ENCODE data around the gene TAGLN.

The TAGLN gene

DNA sequence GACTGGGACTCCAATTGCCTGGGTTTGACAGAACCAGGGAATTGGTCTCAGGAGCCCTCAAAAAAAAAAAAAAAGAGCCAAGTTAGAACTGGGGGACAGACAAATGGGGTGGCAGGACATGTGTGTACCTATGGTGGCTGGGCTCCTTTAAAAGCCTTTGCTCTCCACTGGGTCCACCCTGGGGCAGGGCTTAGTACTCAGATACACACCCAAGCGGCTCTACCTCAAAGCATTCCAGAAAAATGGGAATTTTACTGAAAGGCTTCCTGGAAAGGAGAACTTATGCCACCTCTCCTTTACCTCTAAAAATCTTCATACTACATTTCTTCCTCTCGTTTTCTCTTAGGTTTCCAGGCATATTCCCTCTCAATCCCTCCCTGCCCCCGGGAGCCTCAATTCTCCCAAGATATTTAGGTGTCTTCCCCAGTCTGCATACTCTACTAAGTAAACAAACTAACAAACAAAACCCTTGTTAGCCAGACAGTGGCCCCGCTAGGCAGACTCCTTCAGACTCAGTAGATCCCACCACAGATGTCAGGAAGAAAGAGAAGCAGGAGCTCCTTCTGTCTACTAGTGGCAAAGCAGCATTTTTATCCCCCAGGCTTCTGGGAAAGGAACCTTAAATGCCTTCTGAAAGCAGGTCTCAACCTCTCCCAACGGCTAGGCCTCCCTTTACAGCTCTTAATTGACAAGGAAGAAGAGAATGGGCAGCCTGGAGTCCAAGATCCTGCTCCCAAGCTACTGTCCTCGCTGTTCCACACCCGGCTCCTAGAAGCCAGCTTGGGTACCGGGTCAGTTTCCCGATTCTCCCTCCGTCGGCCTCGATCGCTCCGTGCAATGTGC lies 32.0 kb downstream of the TAGLN start:
- DNase-seq (ENCODE audit: extremely low read depth, low read depth): no peak
- TF ChIP-seq, protein P1, sequence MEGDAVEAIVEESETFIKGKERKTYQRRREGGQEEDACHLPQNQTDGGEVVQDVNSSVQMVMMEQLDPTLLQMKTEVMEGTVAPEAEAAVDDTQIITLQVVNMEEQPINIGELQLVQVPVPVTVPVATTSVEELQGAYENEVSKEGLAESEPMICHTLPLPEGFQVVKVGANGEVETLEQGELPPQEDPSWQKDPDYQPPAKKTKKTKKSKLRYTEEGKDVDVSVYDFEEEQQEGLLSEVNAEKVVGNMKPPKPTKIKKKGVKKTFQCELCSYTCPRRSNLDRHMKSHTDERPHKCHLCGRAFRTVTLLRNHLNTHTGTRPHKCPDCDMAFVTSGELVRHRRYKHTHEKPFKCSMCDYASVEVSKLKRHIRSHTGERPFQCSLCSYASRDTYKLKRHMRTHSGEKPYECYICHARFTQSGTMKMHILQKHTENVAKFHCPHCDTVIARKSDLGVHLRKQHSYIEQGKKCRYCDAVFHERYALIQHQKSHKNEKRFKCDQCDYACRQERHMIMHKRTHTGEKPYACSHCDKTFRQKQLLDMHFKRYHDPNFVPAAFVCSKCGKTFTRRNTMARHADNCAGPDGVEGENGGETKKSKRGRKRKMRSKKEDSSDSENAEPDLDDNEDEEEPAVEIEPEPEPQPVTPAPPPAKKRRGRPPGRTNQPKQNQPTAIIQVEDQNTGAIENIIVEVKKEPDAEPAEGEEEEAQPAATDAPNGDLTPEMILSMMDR (IDR thresholded peaks at IDR 0.05; ENCODE audit: low read depth, low read length): no peak

DNA sequence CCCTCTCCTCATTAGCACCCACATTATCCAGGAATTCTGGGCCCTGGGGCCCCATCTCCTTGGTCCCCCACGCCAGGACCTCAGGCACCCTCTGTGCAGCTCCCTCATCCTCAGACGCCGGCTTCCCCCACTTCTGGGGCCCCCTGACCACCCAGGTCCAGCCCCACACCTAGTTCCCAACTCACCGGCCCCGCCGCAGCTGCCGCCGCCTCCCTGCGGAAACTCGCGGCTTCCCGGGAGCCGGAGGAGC lies 32.6 kb downstream of the TAGLN start, which contains the start of gene PCSK7:
PCSK7 (minus strand) TSS at position 232 of the 250 bp plus-strand sequence. CDS start 2,229 bp downstream, outside the sequence.
- TF ChIP-seq, protein P1 (IDR thresholded peaks at IDR 0.05; ENCODE audit: low read depth, low read length): no peak
- no peak for DNase-seq (ENCODE audit: extremely low read depth, low read depth)

DNA sequence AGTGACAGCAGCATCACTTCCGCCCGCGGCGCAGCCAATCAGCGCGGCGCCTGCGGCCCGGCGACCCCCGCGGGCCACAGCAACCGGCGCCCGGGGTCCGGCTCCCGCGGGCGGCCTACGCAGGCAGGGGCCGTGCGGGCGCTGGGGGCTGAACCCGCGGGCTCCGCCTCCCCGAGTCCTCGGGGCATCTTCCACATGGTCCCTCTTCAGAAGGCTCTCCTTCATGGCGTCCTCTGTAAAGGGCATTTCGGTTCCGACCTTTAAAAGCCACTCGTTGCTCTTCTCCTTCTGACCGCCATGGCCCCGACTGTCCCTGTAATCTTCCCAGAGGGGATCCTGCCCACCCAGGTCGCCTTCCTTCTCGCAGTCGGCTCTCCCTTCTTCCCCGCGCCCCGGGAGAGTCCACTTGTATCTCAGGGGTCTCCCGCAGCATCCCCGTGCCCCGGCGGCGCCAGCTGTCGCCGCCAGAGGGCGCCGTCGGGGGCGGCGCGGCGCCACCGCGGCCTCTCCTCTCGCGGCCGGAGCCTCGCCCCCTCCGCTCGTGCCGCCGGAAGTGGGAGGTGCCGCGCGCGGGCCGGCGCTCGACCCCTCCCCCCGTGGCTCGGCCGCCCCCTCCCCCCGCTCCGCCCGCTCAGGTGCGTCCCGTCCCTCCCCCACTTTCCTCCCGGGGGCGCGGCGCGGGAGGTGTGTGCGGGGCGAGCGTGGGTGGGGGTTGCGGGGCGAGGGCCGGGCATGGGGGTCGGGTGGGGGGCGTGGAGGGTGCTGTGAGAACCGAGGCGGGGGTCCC lies 33.1 kb downstream of the TAGLN start, which contains the start of gene RNF214:
RNF214 (plus strand) TSS at position 580 of the 787 bp plus-strand sequence. CDS start 1,602 bp downstream, outside the sequence.
- DNase-seq (ENCODE audit: extremely low read depth, low read depth): peak; percentile 24
- TF ChIP-seq, protein P1 (IDR thresholded peaks at IDR 0.05; ENCODE audit: low read depth, low read length): peak; percentile 50

DNA sequence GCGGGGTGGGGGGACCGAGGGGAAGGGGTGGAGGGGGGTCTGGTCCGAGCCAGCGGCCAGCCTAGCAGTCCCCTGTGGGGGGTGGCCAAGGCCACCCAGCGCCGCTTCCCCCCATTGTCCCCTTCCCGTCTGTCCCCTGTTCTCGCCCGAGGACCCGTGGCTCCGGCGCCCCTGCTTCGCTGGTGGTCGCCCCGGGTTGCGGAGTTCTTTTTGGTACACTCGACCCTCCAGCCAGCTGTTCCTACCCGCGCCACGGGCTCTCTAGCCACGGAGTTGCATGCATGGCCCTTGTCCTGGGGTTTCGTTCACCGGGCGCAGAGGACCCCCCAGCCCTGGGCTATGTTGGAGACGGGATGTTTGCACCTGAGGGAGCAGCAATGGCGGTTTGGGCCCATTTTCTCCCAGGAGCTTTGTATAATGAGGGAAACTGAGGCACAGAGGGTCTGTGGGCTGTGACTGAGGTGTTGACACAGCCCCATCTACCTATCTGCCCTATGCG lies 33.8 kb downstream of the TAGLN start:
- no peak for DNase-seq (ENCODE audit: extremely low read depth, low read depth)
- TF ChIP-seq, protein P1 (IDR thresholded peaks at IDR 0.05; ENCODE audit: low read depth, low read length): no peak

DNA sequence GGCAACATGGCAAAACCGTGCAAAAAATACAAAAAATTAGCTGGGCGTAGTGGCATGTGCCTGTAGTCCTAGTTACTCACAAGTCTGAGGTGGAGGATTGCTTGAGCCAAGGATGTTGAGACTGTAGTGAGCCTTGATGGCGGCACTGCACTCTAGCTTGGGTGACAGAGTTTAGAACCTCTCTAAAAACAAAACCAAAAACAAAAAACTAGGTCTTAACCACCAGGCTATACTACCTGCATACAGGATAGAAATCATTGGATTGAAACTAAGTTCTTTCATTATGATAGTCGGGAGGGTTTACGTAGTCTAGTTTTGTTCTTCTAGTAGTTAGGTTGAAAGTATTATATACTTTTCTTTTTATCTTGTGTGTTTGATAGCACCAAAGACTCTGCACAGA lies 39.1 kb downstream of the TAGLN start:
- DNase-seq (ENCODE audit: extremely low read depth, low read depth): no peak
- TF ChIP-seq, protein P1 (IDR thresholded peaks at IDR 0.05; ENCODE audit: low read depth, low read length): no peak

DNA sequence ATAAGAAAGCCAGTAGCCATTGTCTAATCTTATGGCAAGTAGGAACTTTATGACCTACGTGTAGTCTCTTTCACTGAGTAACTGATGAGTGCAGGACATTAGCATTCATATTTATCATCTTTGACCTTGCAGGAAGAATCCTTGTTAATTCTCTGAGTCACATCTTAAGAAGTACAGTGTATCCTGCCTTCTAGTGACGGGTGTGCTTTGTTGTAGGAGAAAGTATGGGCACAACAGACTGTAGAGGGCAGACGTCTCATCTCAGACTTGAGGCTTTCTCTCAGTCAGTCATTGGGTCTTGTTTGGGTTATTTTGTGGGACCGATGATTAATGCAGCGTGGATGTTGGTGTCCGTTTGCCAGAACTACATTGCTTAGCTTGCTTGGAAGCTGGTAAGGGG lies 40.1 kb downstream of the TAGLN start:
- peak; percentile 63 for DNase-seq (ENCODE audit: extremely low read depth, low read depth)
- TF ChIP-seq, protein P1 (IDR thresholded peaks at IDR 0.05; ENCODE audit: low read depth, low read length): peak; percentile 67

DNA sequence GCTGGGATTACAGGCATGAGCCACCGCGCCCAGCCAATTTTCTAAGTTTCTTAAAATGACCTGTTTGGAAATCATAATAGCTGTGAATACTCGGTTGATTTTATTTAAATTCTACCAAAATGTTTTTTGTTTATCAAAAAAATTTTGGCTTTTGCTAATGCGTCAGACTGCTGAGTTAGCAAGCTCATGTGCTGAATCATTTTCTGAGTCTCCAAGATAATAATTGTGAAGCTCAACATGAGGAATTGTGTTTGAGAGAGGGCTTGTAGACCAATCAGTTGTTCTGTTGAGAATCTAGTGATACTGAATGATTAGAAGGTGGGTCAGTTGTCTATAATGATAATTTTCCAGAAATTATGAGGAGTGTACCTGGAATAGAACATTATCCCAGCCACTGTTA lies 49.2 kb downstream of the TAGLN start:
- TF ChIP-seq, protein P1 (IDR thresholded peaks at IDR 0.05; ENCODE audit: low read depth, low read length): no peak
- no peak for DNase-seq (ENCODE audit: extremely low read depth, low read depth)
